Aorta (tissue), 5 donors: ENCODE measurements around the gene LST1. TPM values are rescaled to one million over a fixed set of nuclear protein-coding genes. Genes with fewer than 3 reads are reported as not detected.
A peak's percentile ranks its signal among the peaks of the same experiment; 100 is the strongest.

Source experiments
- ATAC-seq: fragments of 200-7000 bp; cut with Tn5 transposase; one replicate; pipeline ENCODE4 v1.9.1; 2022; ENCODE audit warnings: moderate library complexity; ENCODE audit not compliant: low FRiP score
- DNase-seq, 2 donors: peaks; one replicate each; pipeline ENCODE4 v3.0.0-alpha.2; 2020
- H3K27ac ChIP-seq, 2 donors: one replicate each; pipeline ENCODE4 v1.5.1; 2013; ENCODE audit warnings: low read length in 2 of 2, mild to moderate bottlenecking in 2 of 2, moderate library complexity in 2 of 2, control low read depth in 1 of 2, inconsistent platforms in 1 of 2, low read depth in 1 of 2
- H3K27me3 ChIP-seq, 2 donors: one replicate each; pipeline ENCODE4 v1.6.1; 2013; ENCODE audit warnings: control low read depth in 1 of 2, low read length in 1 of 2, mild to moderate bottlenecking in 1 of 2, moderate library complexity in 1 of 2; ENCODE audit not compliant: insufficient read depth in 2 of 2, control insufficient read depth in 1 of 2
- H3K36me3 ChIP-seq, 2 donors: one replicate each; pipeline ENCODE4 v1.6.1; 2013; ENCODE audit warnings: control low read depth in 1 of 2, low read length in 1 of 2, mild to moderate bottlenecking in 1 of 2; ENCODE audit not compliant: insufficient read depth in 2 of 2, control insufficient read depth in 1 of 2
- H3K4me1 ChIP-seq, 2 donors: one replicate each; pipeline ENCODE4 v1.6.1; 2013; ENCODE audit warnings: low read length in 2 of 2, control low read depth in 1 of 2, mild to moderate bottlenecking in 1 of 2, moderate library complexity in 1 of 2; ENCODE audit not compliant: insufficient read depth in 2 of 2, control insufficient read depth in 1 of 2
- H3K4me3 ChIP-seq, 2 donors: one replicate each; pipeline ENCODE4 v1.5.1; 2013; ENCODE audit warnings: low read length in 2 of 2, control low read depth in 1 of 2, mild to moderate bottlenecking in 1 of 2
- H3K9me3 ChIP-seq: one replicate; pipeline ENCODE4 v1.6.1; 2013; ENCODE audit warnings: mild to moderate bottlenecking, low read length; ENCODE audit not compliant: control insufficient read depth
- WGBS, 2 donors: extraction: QIAGEN DNeasy Blood & Tissue Kit; methylation state at CpG; one replicate each; pipeline ENCODE4 v1.1.7; 2013; 5-methylcytosine and 5-hydroxymethylcytosine counted together
- intact Hi-C, 2 donors: fragments of 100-400 bp; cut with DNase I; formaldehyde crosslinking; loops; one replicate each; pipeline versions ENCODE4 v1.14.2 to v1.15.0; 2022
- polyA plus RNA-seq, 2 donors: library from polyadenylated mRNA; stranded (reverse); fragments of 200-250 nt; gene quantifications; one replicate each; pipeline ENCODE4 v1.2.3, GENCODE V29; 2013
- total RNA-seq, 2 donors: library from RNA; stranded (reverse); fragmentation: NEBNext Ultra II Directional; extraction: Animal tissue kit (Norgen Biotek cat#: 25700); gene quantifications; one replicate each; pipeline ENCODE4 v1.2.1, GENCODE V29; 2021
- donor health status: healthy with polysubstance abuse.
- donor health status: Bipolar disorder and iron deficiency.
- donor health status: DM: no; HTN: no; CAD: no.
- donor health status: DM: no; HTN: no; CAD: no.
- donor health status: DM: yes; HTN: yes; CAD: no.

The LST1 gene
- total and polyA plus RNA-seq, 4 donors = 7.9 to 24.6 (median 22.2) TPM

DNA sequence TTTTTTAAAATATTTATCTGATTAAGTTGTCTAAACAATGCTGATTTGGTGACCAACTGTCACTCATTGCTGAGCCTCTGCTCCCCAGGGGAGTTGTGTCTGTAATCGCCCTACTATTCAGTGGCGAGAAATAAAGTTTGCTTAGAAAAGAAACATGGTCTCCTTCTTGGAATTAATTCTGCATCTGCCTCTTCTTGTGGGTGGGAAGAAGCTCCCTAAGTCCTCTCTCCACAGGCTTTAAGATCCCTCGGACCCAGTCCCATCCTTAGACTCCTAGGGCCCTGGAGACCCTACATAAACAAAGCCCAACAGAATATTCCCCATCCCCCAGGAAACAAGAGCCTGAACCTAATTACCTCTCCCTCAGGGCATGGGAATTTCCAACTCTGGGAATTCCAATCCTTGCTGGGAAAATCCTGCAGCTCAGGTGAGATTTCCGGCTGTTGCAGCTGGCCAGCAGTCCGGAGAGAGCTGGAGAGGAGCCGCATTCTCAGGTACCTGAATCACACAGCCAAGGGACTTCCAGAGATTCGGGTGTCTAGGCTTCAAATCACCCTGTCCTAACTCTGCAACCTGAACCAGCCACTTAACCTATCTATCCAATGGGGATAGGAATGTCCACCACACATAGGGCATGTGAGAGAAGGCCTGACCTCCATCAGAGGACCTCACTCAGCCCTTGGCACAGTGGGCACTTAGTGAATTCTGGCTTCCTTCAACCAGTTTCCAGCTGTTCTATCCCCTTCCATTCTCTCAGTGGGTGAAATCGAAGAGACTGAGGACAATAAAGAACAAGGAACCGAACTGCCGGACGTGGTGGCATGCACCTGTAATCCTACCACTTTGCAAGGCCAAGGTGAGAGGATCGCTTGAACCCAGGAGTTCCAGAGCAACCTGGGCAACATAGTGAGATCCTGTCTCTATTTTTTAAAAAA lies 7.6 kb upstream of the LST1 start:
- Histone ChIP-seq H3K27me3 (no peaks in the 10 kb centered on the region), H3K4me1 (no peaks in the 10 kb centered on the region), H3K27ac (no peak overlapping the region), H3K9me3 (no peaks in the 10 kb centered on the region), H3K4me3 (no peak overlapping the region), H3K36me3 (no peaks in the 10 kb centered on the region)
- WGBS, 2 donors = 82 to 84% methylated on average over 12 of the region's 12 CpGs
- DNase-seq = no peak
- ATAC-seq = no peak
- intact Hi-C loops = no loop called here

DNA sequence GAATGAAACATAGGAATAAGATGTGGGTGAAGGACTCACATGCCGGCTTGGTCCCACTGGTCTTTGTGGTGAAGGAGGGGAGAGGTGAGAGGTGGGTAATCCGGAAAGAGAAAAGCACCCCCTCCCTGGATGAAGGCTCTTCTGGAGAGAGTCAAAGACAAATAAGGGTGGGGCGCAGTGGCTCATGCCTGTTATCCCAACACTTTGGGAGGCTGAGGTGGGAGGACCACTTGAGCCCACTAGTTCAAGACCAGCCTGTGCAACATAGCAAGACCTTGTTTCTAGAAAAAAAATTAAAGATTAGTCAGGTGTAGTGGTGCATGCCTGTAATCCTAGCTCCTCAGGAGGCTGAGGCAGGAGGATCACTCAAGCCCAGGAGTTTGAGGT lies 7.0 kb upstream of the LST1 start:
- intact Hi-C loops = no loop called here
- Histone ChIP-seq H3K27ac (no peak overlapping the region), H3K9me3 (no peaks in the 10 kb centered on the region), H3K4me3 (no peak overlapping the region), H3K27me3 (no peaks in the 10 kb centered on the region), H3K36me3 (no peaks in the 10 kb centered on the region), H3K4me1 (no peaks in the 10 kb centered on the region)
- ATAC-seq = no peak
- DNase-seq = no peak
- WGBS, 2 donors = 92 to 94% methylated on average over 3 of the region's 3 CpGs

DNA sequence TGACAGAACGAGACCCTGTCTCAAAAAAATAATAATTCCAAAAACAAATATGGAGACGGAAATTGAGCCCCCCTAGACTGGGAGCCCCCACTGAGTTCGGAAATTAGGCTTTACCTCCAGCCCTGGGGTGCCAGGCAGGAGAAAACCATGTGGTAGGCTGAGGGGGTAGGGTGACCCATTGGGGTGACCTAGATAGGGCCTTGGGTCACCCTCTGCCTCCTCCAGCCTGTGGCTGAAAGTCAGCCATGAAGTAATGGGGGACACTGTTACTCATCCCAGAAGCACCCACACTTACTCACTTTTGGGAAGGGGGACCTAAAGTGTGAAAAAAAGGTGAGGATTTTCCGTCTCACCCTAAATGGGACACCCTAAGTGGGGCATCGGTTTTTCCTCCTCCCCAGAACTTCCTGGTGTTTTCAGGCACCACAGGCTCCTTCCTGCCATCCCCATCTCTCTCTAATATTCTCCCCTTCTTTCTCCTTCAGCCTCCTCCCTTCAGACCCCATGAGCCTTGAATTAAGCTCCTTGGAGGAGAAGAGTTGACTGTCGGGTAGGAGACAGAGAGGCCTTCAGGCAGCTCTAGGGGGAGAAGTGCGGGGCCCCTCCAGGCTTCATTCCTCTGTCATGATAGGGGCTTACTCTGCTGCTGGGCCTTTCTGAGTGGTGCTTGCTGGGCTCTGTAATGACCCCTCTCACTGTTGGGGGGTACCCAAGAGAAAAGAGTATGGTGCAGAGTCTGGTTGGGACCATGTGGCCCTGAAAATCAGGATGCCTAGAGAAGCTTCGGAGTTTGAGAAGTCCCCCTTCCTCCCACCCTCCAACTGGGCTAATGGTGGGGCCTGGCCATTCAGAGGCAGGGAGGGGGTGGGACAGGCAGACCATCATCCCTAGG lies 6.3 kb upstream of the LST1 start:
- WGBS, 2 donors = 95 to 97% methylated on average over 8 of the region's 8 CpGs
- ATAC-seq = no peak
- no peaks in the 10 kb centered on the region for H3K9me3 ChIP-seq
- intact Hi-C loops = loop anchor here (2.0 kb wide), 2 partner anchors 19 to 33 kb away; partner anchors contain the start of genes ATP6V1G2 (in 2 of the 2) and NFKBIL1 (in 2 of the 2)
- no peak overlapping the region for H3K4me3 ChIP-seq
- no peak overlapping the region for H3K27ac ChIP-seq
- no peaks in the 10 kb centered on the region for H3K36me3 ChIP-seq
- no peaks in the 10 kb centered on the region for H3K4me1 ChIP-seq
- H3K27me3 ChIP-seq = no peaks in the 10 kb centered on the region
- DNase-seq = no peak

DNA sequence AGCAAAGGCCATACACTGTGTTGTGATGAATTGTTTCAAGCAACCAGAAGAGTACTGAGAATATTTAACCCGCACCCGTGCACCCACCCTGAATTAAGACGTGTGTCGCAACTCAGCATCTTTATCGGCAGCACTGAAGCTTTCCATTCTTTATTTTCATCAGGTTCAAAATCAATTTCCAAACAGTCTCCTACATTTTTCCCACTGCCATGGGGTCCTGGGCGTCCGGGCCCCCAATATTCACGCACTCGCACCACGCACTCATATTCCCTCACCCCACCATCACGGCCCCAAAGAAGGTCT lies 5.7 kb upstream of the LST1 start:
- 39 to 40% methylated on average over 11 of the region's 11 CpGs for WGBS, 2 donors
- Histone ChIP-seq H3K27me3 (no peaks in the 10 kb centered on the region), H3K9me3 (no peaks in the 10 kb centered on the region), H3K36me3 (no peaks in the 10 kb centered on the region), H3K4me1 (no peaks in the 10 kb centered on the region), H3K4me3 (peak overlapping the region in 1 of 2 donors; percentile 32), H3K27ac (no peak overlapping the region)
- DNase-seq = no peak
- intact Hi-C loops = loop anchor here (2.0 kb wide), 2 partner anchors 18 to 34 kb away; partner anchors contain the start of genes ATP6V1G2 (in 2 of the 2) and NFKBIL1 (in 2 of the 2)
- ATAC-seq = no peak

DNA sequence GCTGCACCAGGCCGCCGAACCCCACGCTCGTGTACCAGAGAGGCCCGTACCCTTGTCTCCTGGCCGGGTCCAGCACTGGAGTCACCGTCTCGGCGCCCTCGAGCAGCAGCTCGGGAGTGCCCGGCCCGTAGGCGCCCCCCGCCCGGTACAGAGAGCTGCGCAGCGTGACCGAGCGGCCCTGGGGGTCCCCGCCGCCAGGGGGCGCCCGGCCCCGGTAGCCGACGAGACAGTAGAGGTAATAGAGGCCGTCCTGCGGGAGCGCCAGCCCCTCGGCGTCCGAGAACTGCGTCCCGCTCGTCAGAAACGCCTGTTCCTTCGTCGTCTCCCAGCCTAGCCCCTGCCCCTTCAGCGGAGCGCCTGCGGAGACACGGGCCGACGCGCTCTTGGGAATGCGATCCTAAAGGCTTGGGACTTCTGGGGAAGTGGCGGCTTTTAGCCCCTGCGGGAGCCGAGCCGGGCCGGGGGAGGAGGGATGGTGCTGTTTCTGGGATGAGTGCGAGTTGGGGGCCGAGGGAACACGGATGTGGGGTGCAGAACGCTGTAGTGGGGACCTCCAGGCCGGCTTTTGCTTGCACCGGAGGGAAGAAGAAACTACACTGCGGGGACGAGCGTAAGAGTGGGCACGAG lies 5.2 kb upstream of the LST1 start:
- Histone ChIP-seq H3K9me3 (no peaks in the 10 kb centered on the region), H3K27ac (peak overlapping the region in 1 of 2 donors; percentile 7), H3K4me1 (no peaks in the 10 kb centered on the region), H3K27me3 (no peaks in the 10 kb centered on the region), H3K4me3 (peak overlapping the region; percentile 20 to 32), H3K36me3 (no peaks in the 10 kb centered on the region)
- WGBS, 2 donors = 1% methylated on average over 62 of the region's 62 CpGs
- intact Hi-C loops = loop anchor here (2.0 kb wide), 2 partner anchors 18 to 34 kb away; partner anchors contain the start of genes ATP6V1G2 (in 2 of the 2) and NFKBIL1 (in 2 of the 2)
- ATAC-seq = peak; percentile 96
- DNase-seq = peak; percentile 92 to 97

DNA sequence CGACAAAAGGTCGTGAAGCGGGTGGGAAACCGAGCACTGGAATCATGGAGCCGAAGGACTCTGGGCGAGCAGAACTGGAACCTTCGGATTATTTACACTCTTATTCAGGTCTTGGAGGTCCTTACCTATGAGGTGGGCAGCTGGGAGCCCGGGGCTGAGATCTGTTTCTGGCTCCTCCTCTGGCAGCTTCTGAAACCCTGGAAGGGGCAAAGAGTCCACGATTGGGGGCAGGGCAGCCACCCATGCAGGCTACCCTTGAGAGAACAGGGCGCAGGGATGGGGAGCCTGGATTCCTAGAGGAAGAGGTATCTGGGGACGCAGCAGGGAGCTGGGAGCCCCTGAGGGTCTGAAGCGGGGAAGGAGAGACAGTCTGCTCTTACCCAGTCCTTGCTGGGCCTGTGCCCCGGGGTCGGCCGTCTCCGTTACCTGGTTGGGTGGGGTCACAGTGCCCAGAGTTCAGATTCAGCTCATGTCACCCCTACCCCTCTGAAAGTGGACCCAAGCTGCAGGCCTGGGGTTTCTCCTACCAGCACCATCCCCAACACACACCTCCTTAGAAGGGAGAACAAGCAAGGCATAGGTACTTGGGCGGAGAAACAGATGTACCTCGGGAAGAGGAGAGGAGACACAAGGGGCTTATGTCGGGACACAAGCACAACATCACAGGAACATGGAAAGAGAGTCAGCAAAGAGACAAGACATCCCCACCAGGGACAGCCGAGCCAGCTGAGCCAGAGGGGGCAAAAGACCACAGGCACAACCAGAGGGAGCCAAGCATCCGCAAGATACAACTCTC lies 4.4 kb upstream of the LST1 start:
- no peaks in the 10 kb centered on the region for H3K27me3 ChIP-seq
- H3K36me3 ChIP-seq = no peaks in the 10 kb centered on the region
- H3K27ac ChIP-seq = peak overlapping the region in 1 of 2 donors; percentile 7
- ATAC-seq (peak; percentile 4), DNase-seq (peak in 1 of 2 donors; percentile 77)
- peak overlapping the region; percentile 20 to 32 for H3K4me3 ChIP-seq
- intact Hi-C loops = loop anchor here (2.0 kb wide), 2 partner anchors 17 to 35 kb away; partner anchors contain the start of genes ATP6V1G2 (in 2 of the 2) and NFKBIL1 (in 2 of the 2)
- 28% methylated on average over 21 of the region's 21 CpGs for WGBS, 2 donors
- H3K4me1 ChIP-seq = no peaks in the 10 kb centered on the region
- no peaks in the 10 kb centered on the region for H3K9me3 ChIP-seq

DNA sequence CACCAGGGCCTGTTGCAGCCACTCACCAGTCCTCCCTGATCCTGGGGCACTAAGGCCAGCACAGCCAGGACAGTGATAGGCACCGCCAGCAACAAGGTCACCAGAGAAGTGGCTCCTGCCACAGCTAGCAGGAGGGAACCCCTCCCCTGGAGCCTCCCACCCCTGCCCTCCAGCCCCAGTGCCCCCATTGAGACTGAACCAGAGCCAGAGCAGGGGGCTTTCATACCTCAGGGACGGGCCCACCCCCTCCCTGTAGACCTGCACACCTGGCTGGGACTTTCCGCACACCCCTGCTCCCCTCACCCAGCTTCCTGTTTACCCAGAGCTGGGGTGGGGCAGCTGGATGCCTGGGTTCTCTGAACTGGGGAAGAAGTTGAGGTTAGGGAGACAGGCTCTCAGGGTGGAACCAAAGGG lies 3.8 kb upstream of the LST1 start, which contains the start of gene LTB:
Gene LTB, minus strand, starts transcription at position 195 of the 414 bp plus-strand sequence. Its CDS starts 7 bp downstream, at position 188.
- H3K27me3 ChIP-seq = no peaks in the 10 kb centered on the region
- intact Hi-C loops = no loop called here
- H3K4me1 ChIP-seq = no peaks in the 10 kb centered on the region
- no peak for ATAC-seq
- H3K4me3 ChIP-seq = peak within 1 kb of the TSS; percentile 20 to 32
- DNase-seq = no peak
- H3K36me3 ChIP-seq = no peaks in the 10 kb centered on the region
- peak within 1 kb of the TSS in 1 of 2 donors; percentile 7 for H3K27ac ChIP-seq
- no peaks in the 10 kb centered on the region for H3K9me3 ChIP-seq
- WGBS, 2 donors = 81 to 86% methylated on average over 3 of the region's 3 CpGs
